ELR (cell line): ENCODE measurements around the gene SPANXN1.
"Not testable (repeated sequence)": the region's sequence is repeated elsewhere in the genome, so short reads cannot be mapped to it uniquely, and the experiment has no call there.

Source experiments
- DNase-seq: peaks from one replicate; pipeline ENCODE4 v3.0.0-alpha.2; 2015; ENCODE audit warnings: low read depth

Gene SPANXN1, protein sequence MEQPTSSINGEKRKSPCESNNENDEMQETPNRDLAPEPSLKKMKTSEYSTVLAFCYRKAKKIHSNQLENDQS

GRCh38 chrX:145247203-145247602 is at the start of gene SPANXN1:
TSS of gene SPANXN1 (plus strand) at chrX:145247503. CDS start at chrX:145247587, 84 bp downstream.
- DNase-seq: not testable (repeated sequence)

DNA sequence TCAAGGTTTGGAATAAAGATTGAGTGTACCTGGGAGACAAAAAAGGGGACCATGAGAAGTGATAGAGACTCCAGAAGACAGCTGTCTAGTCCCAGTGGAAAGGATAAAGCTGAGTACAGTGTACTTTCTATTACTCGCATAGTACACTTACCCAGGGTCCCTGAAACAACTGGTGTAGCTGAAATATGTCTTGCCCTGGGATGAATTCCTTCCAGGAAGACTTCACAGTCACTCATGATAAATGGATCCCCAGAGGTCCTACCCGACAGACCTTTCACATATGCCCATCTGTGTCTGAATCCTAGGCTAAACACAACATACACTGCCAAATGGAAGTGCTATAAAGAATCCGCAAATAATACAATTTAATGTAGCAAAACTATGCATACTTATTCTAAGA is 48.2 kb upstream of the SPANXN1 start:
- DNase-seq: no peak

GRCh38 chrX:145213504-145213903 is 33.8 kb upstream of the SPANXN1 start:
- peak; percentile 2 for DNase-seq

- no peak for DNase-seq
These were observed 44.9 kb downstream of the SPANXN1 start for GRCh38 chrX:145292218-145292617.
